ENCODE measurements around the gene BRWD1. TPM values are rescaled to one million over a fixed set of nuclear protein-coding genes. Genes with fewer than 3 reads are reported as not detected.

BRWD1 gene
- total and polyA plus RNA-seq, 2 of the 8 experiments (the other 6 are each of a cell fraction or from before 2014, with no cell fraction given), result 9.3 to 45.2 TPM

DNA sequence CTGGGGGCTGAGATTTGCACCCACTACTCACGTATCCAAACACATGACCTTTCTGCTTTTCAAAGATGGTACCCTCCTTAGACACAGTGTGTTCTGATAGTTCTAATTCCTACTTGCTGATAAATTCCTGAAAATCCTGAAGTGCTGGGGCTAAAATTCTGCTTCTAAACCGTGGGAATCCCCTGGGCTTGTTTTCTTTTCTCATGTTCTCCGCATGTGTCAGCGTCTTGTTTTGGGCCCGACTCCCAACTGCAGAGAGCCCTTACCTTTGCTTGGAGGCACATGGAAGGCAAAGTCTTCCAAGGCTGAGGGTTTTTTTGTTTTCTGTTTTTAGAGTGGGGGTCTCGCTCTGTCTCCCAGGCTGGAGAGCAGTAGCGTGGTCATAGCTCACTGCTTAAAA lies 157.4 kb downstream of the BRWD1 start:
- Histone ChIP-seq H3K36me3 (ENCODE audit: control insufficient read depth in 2 of 4, insufficient read depth in 4 of 4, low read length in 3 of 4) (no peaks in the 10 kb centered on the region), H4K5ac (ENCODE audit: insufficient read length, low read depth, low read length) (no peak overlapping the region), H3K4me3 (ENCODE audit: extremely low read depth in 1 of 4, insufficient read depth in 2 of 4, low read depth in 3 of 4, low read length in 4 of 4) (no peak overlapping the region), H3K27me3 (replicated peaks in 1 of 4; ENCODE audit: control insufficient read depth in 3 of 4, extremely low read depth in 1 of 4, insufficient read depth in 3 of 4, low read length in 3 of 4) (no peaks in the 10 kb centered on the region), H2BK15ac (ENCODE audit: low read length) (no peak overlapping the region), H2BK12ac (ENCODE audit: low read depth, low read length) (no peak overlapping the region), H3K18ac (ENCODE audit: extremely low read depth, low read length) (no peak overlapping the region), H3K23me2 (ENCODE audit: low read depth, low read length) (no peaks in the 10 kb centered on the region), H2AFZ (ENCODE audit: low read length) (no peak overlapping the region), H4K20me1 (replicated peaks in 1 of 2; ENCODE audit: control insufficient read depth in 1 of 2, insufficient read depth in 2 of 2, low read length in 2 of 2) (no peaks in the 10 kb centered on the region), H2BK20ac (ENCODE audit: low read length) (no peak overlapping the region), H3K79me2 (ENCODE audit: control insufficient read depth in 1 of 2, insufficient read depth in 2 of 2, low read length in 2 of 2) (no peaks in the 10 kb centered on the region), H2BK120ac (replicated peaks; ENCODE audit: low read depth, low read length) (no peak overlapping the region), H3K79me1 (ENCODE audit: low read depth, low read length) (no peaks in the 10 kb centered on the region), H3K9ac (replicated peaks in 1 of 4; ENCODE audit: extremely low read depth in 1 of 4, low read depth in 3 of 4, low read length in 3 of 4) (no peak overlapping the region), H3K4me1 (replicated peaks in 1 of 4; ENCODE audit: control insufficient read depth in 3 of 4, insufficient read depth in 4 of 4, low read length in 3 of 4) (no peaks in the 10 kb centered on the region), H3K9me3 (ENCODE audit: insufficient read depth in 2 of 2, low read depth in 1 of 2, low read length in 1 of 2) (peaks cover 4 to 14% of the 10 kb centered on the region in 2 experiments; a peak in 2 of 4 replicates), H2BK5ac (ENCODE audit: low read depth, low read length) (no peak overlapping the region), H4K8ac (ENCODE audit: extremely low read depth, insufficient read depth, low read length) (no peak overlapping the region), H2AK5ac (ENCODE audit: low read depth, low read length) (no peak overlapping the region), H3K27ac (ENCODE audit: low read depth, low read length) (no peak overlapping the region), H3K56ac (replicated peaks; ENCODE audit: insufficient read length, low read depth, low read length) (no peak overlapping the region), H3K4me2 (ENCODE audit: insufficient read depth in 1 of 2, low read depth in 2 of 2, low read length in 2 of 2) (no peak overlapping the region), H3K14ac (ENCODE audit: insufficient read length) (no peak overlapping the region), H3K23ac (ENCODE audit: insufficient read length) (no peak overlapping the region), H3K4ac (replicated peaks; ENCODE audit: insufficient read length, low read depth, low read length) (no peak overlapping the region), H4K91ac (replicated peaks; ENCODE audit: insufficient read length, low read length) (no peak overlapping the region)
- TF ChIP-seq NRF1 (IDR thresholded peaks at IDR 0.05; ENCODE audit: low read depth, low read length) (no peak), EZH2 (IDR thresholded peaks at IDR 0.05; ENCODE audit: low read depth, low read length, severe bottlenecking) (no peak), TCF12 (IDR thresholded peaks at IDR 0.05; ENCODE audit: low read depth, low read length) (no peak), POLR2A (IDR thresholded peaks at IDR 0.05; ENCODE audit: control extremely low read depth in 1 of 2, low read depth in 2 of 2, low read length in 2 of 2) (no peak), BCL11A (IDR thresholded peaks at IDR 0.05; ENCODE audit: low read depth in 2 of 2, low read length in 2 of 2) (no peak), TBP (IDR thresholded peaks at IDR 0.05; ENCODE audit: low read depth, low read length) (no peak), JUN (IDR thresholded peaks at IDR 0.05; ENCODE audit: low read depth, low read length) (no peak), RBBP5 (IDR thresholded peaks at IDR 0.05; ENCODE audit: borderline replicate concordance, low read depth, low read length) (no peak), CBX5 (IDR thresholded peaks at IDR 0.05; ENCODE audit: low read depth, low read length) (no peak), CHD1 (IDR thresholded peaks at IDR 0.05; ENCODE audit: low read depth, low read length) (no peak), USF2 (IDR thresholded peaks at IDR 0.05; ENCODE audit: low read length) (no peak), SAP30 (IDR thresholded peaks at IDR 0.05; ENCODE audit: insufficient read depth, insufficient replicate concordance, low read length) (no peak), FOSL1 (IDR thresholded peaks at IDR 0.05; ENCODE audit: insufficient read depth, low read depth, low read length) (no peak), BACH1 (IDR thresholded peaks at IDR 0.05; ENCODE audit: low read length) (no peak), CBX8 (IDR thresholded peaks at IDR 0.05; ENCODE audit: borderline replicate concordance, low read depth, low read length) (no peak)
- no peak for DNase-seq (ENCODE audit: low read depth in 1 of 2, low spot score in 2 of 2)
- ChIA-PET CTCF (ENCODE audit: partially characterized antibody) (no interaction called here), POLR2A (ENCODE audit: partially characterized antibody) (interaction anchor here (1.6 kb wide), 1 partner anchor 21 kb away, joined by 3 read pairs; no protein-coding TSS in a partner anchor)
- WGBS, 2 experiments (ENCODE audit: extremely low coverage in 1 of 2, insufficient coverage in 1 of 2, insufficient read length in 1 of 2, insufficient replicate concordance in 2 of 2, low coverage in 1 of 2, low lambda C conversion rate in 2 of 2, missing lambda C conversion rate in 1 of 2), result 97% methylated on average over 6 of the region's 7 CpGs; no CpG with 5 or more reads in 1 of the 2 experiments
- FAIRE-seq, result no peak

Data from H1 (cell line).